Measurements from ENCODE around the gene JUNB.

The JUNB gene

DNA sequence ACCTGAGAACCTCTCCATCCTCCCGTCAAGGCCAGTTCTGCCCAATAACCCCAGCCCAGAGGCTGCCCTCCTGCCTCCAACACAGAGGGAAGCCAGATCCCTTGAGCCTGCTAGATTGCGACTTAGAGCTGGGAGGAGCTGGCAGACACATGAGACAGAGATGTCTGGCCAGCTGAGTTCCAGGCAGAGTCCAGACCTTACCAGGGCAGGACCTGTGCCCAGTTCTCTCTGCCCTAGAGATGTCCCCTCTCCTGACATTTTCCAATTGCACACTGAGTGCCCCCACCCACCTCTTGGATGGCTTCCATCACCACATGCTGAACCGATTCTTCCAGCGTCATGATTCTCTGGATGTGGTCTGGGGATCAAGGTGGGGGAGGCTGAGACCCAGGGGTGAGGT lies 19.0 kb upstream of the JUNB start:
- no peak overlapping the region for H3K4me3 ChIP-seq (ENCODE audit: low read depth, low read length)
- no peak for DNase-seq (ENCODE audit: low read depth)

DNA sequence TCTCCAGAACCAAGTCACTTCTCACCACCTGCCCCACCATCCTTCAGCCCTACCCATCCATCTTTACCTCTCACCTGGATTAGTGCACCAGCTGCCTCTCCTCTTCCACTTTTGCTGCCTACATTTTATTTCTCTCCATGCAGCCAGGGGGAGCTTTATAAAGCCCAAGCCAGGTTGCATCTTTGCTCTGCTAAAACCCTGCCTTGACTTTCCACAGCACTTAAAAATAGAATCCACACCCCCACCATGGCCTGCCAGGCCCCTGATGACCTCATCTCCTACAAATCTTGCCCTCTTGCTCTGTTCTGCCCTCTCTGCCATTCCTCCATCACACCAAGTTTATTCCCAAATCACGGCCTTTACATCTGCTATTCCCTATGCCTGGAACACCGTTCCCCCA lies 17.7 kb upstream of the JUNB start:
- no peak for DNase-seq (ENCODE audit: low read depth)
- H3K4me3 ChIP-seq (ENCODE audit: low read depth, low read length): no peak overlapping the region

DNA sequence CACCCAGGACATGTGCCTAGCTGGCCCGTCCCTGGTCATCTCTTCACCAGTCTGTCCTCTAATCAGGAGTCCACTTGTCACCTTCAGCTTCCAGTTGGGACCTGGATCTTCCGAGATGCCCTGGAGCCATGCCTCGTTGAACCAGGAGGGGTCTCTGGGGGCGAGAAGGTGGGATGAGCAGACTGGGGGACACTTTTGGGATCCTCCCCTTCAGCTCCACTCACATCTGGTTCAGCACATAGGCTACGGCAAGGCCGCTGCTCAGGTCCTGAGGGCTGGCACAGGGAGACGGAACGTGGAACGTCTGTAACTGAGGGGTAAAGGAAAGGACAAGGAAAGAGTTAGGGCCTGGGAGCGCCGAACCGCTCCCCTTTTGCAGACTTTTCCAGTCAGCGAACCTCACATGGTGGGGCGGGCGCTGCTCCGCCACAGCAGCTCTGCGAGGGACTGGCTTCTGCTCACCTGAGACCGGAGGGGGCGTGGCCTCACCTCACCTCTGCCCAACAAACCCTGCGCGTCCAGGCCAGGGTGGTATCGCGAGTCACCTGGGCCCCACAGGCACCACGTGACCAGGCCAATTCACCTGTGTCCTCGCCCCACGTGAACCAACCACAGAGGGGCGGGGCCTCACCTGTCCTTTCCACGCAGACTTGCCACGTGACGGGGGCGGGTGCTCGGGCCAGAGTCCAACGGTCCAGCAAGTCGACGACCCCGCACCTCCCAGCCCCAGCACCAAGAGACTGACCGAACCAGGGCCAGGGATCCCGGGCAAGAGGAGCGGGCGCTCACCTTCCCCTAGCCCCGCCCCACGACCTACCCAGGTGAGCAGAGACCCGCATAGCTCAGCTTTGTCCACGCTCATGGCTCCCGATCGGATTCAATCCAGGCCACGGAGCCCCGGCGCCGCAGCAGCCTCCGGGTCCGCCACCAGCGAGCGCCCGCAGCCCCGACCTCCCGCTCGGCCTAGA lies 16.4 kb upstream of the JUNB start, which contains the start of gene HOOK2:
Gene HOOK2 (minus strand): TSS at position 965 of the 968 bp plus-strand sequence. CDS start 103 bp downstream, at position 862.
- H3K4me3 ChIP-seq (ENCODE audit: low read depth, low read length): peak within 1 kb of the TSS; percentile 77
- DNase-seq (ENCODE audit: low read depth): no peak

DNA sequence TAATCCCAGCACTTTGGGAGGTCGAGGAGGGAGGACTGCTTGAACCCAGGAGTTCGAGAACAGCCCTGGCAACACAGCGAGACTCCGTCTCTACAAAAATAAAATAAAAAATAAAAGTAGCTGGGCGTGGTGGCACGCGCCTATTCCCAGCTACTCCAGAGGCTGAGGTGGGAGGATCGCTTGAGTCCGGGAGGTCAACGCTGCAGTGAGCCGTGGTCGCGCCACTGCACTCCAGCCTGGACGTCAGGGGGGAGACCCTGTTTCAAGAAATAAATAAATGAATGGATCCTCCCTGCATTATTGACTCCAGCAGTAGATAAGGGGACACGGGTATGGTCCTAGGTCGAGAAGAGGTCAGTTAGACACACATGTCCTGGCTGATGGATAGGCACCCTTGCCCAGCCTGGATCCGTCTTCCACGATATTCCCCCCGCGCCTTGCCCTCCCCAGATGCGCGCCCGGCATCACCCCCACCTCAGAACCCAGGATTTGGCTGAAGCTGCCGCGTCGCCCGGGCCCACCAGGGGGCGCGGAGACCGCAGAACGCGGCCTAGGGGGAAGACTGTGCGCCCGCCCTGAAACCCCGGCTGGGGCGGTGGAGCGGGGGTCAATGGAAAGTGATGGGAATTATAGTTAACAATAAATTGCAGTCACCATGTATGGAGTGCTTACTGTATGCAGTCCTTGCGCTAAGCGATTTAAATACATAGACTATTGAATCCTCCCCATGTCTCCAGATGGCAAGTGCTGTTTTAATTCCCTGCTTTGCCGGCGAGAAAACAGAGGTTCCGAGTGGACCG lies 13.9 kb upstream of the JUNB start:
- DNase-seq (ENCODE audit: low read depth): no peak
- H3K4me3 ChIP-seq (ENCODE audit: low read depth, low read length): peak overlapping the region; percentile 61

DNA sequence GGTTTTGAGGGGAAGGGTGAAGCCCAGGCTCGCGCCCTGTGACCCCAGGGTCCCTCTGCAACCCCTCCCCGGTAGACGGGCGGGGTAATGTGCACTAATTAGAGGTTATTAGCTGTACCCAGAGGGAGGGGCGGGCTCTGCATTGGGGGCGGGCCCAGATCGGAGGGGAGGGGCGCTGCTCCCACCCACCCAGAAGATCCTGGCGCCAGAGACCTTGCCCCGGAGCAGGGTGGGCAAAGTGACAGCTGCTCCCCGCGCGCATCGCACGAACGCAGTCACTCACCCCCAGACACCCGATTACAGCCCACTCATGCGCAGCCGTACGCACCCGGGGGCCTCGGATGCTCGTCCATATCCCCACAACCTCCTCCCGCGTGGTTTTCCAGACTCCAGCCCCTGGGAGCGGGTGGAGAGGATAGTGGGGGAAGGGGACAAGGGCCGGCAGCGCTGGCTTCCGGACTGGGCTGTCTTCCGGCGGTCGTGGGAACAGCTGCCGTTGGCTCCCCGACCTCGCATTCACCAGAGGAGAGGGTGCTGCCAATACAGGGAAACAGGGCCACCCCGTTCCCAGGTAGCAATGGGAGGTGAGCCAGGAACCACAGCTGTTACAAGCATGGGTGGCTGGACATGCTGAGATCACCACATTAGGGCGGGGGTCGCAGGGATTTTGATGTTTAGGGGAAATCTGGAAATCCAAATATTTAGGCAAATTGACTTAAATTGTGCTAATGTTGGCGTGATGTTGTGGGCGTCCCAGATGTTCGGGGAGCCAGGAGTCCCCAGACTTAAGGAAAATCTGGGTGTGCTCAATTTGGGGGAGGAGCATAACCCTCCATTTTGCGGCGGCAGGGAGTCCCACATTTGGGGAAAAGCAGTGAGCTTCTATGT lies 13.0 kb upstream of the JUNB start:
- no peak for DNase-seq (ENCODE audit: low read depth)
- peak overlapping the region; percentile 61 for H3K4me3 ChIP-seq (ENCODE audit: low read depth, low read length)

DNA sequence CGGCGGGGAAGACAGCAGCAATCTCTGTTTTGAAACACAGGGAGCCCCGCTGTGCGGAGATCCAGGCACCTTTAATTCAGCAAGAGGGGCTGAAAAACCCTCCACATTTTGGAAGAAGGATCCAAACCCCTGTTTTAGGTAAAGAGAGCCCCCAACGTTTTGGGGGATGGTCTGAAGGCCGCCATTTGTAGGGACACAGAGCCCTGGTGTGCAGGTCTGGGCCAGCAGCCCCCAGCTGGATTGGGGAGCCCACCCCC lies 12.5 kb upstream of the JUNB start:
- peak overlapping the region; percentile 61 for H3K4me3 ChIP-seq (ENCODE audit: low read depth, low read length)
- DNase-seq (ENCODE audit: low read depth): no peak

DNA sequence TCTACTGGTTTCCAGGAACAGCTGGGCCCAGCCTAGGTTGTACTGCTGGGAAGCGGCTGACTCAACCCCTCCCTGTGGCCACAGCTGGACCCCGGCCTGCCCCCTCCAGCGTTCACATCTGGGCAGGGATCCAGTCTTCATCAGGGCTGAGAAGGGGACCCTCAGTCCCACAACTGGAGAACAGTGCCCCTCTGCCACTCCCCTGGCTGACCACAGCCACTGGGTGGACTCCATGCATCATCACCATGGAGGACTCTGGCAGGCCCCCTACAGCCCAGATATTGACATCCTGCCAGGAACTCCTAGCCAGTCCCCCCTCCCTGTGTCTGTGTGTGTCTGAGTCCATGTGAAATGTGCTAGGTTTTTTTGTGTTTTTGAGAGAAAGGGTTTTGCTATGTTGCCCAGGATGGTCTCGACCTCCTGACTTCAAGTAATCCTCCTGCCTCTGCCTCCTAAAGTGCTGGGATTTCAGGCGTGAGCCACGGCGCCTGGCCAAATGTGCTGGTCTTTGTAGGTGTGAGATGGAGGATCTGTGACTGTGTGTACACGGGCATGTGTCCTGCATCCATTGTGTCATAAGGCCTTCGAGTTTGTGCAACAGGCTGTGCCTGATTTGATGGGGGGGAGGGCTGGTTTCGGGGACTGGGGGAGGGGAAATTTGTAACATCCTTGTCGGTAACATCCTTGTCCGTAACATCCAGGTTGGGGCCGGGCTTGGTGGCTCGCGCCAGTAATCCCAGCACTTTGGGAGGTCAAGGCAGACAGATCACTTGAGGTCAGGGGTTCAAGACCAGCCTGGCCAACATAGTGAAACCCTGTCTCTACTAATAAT lies 11.9 kb upstream of the JUNB start:
- peak overlapping the region; percentile 61 for H3K4me3 ChIP-seq (ENCODE audit: low read depth, low read length)
- peak; percentile 94 for DNase-seq (ENCODE audit: low read depth)

DNA sequence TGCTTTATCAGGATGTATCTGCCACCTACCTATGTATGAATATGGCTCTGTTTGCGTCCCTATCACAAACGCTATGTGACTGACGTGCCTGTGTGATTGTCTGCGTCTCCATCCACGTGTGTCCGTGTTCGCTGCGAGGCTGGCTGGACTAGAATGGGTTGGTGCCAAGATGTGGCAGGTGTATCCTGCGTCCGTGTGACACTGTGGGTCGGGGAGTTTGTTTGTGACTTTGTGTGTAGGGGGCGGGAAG lies 9.2 kb upstream of the JUNB start:
- peak overlapping the region; percentile 41 for H3K4me3 ChIP-seq (ENCODE audit: low read depth, low read length)
- no peak for DNase-seq (ENCODE audit: low read depth)

DNA sequence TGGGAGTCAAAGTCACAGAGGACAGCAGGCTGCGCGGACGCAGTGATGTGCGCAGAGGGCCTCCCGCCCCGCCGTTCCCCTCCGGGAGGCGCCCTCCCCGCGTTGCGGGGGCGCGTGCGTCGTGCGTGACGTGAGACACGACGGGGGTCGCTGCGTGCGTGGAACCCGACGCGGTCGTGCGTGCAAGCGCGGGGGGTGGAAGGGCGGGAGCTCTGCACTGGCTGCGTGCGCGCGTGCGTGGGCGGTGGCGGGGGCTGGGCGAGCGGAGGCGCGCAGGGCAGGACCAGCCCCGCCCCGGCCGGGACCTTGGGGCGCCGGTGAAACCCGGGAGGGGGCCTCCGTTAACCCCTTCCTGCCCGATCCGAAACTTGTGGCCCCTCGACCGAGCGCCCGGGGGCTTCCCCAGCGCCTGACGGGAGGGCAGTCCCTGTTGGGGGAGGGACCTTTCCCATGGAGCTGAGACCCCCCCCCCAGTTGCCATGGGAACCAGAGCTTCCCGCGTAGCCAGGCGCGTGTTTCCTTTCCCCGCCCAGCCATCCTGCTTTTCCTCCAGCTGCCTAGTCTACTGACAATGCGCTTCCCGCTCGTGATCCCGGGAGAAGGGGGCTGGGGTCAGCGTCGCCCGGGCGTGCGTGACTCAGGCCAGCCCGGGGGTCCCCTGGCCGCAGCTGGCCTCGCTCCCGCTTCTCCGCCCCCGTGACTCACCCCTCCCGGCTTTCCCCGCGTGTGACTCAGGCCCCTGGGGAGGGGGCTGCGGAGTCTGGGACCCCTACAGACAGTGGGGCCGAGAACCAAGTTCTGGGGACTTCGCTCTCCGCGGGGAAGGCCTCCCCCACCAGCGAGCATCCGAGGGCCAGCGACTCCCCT lies 8.6 kb upstream of the JUNB start:
- DNase-seq (ENCODE audit: low read depth): peak; percentile 75
- peak overlapping the region; percentile 41 for H3K4me3 ChIP-seq (ENCODE audit: low read depth, low read length)

DNA sequence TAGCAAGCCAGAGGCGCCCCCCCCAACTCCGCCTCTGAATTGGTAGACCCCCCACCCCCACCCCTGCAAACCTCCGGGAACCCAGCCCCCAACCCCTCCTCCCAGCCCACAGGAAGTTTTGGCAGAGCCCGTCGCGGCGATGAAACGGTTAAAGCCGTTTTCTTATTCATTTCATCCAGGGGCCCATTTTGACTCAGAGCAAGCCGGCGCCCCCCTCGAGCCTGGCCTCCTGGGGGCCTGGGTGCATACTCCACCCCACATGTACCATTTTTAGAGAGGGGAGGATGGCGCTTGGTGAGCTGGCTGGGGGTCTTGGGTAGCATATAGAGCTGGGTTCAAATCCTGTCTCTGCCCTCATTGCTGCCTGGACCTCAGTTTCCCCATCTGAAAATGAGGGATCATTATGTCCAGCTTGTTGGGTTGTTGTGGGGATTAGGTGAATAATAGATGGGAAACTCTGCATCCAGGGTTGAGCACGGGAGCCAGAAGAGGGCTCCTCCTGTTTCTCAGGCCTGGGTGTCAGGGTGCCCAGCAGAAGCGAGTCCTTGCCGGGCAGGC lies 7.9 kb upstream of the JUNB start:
- peak overlapping the region; percentile 41 for H3K4me3 ChIP-seq (ENCODE audit: low read depth, low read length)
- no peak for DNase-seq (ENCODE audit: low read depth)

DNA sequence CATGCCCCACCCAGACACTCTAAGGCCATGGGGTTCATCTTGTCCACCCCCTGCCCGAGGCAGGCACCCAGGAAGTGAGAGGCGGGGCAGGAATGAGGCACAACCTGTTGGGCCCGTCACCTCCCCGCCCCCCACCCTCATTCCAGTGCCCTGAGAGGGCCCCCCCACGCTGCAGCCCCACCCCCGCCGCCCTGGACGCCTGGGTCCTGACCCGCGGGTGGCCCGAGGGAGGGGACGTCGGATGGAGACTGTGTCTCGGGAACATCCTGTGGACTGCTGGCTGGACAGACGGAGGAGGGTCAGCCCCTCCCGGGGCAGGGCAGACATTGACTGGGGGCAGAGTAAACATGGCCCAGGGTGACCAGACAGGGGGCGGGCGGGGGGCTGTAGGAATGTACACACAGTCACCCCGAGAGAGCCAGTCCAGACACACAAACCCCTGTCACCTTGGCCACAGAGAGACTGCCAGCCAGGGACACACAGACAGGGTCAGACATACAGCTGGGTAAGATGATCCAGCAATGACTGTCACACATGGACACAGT lies 7.4 kb upstream of the JUNB start:
- H3K4me3 ChIP-seq (ENCODE audit: low read depth, low read length): no peak overlapping the region
- no peak for DNase-seq (ENCODE audit: low read depth)

DNA sequence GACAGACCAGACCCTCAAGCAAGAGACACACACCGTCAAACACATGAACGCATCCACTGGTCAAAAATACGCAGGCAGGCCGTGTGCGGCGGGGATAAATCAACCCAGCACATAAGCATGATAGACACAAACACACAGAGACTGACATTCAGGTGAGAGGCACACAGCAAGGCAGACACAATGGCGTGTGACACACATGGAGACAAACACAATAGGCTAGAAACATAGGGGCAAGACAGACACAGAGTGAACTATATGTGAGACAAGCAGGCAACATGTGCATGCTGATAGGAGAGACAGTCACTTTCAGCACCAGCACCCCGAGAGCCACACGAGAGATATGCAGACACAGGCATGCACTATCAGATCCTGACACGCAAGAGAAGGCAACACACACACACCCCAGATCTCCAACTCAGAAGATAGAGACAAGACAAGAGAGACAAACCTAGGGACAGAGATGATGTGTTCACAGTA lies 6.9 kb upstream of the JUNB start:
- DNase-seq (ENCODE audit: low read depth): no peak
- H3K4me3 ChIP-seq (ENCODE audit: low read depth, low read length): no peak overlapping the region

DNA sequence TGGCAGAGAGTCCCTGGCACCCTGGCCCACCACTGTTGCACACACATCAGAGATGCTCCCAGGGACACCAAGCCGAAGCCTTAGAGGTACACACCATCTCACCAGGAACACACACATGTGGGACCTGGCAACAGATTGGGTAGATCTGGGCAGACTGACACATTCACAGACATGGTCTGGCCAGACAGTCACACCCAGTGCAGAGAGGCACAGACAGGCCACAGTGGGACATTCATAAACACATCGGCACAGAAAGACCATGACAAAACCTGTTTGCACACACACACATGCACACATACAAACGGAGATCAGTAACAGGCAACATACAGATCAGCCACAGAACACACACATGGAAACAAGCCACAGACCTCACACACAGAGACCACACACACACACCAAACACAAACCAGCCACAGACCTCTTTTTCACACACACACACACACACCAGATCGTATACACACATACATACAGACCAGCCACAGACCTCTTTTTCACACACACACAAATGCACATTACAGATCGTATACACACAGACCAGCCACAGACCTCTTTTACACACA lies 6.3 kb upstream of the JUNB start:
- H3K4me3 ChIP-seq (ENCODE audit: low read depth, low read length): no peak overlapping the region
- DNase-seq (ENCODE audit: low read depth): no peak

DNA sequence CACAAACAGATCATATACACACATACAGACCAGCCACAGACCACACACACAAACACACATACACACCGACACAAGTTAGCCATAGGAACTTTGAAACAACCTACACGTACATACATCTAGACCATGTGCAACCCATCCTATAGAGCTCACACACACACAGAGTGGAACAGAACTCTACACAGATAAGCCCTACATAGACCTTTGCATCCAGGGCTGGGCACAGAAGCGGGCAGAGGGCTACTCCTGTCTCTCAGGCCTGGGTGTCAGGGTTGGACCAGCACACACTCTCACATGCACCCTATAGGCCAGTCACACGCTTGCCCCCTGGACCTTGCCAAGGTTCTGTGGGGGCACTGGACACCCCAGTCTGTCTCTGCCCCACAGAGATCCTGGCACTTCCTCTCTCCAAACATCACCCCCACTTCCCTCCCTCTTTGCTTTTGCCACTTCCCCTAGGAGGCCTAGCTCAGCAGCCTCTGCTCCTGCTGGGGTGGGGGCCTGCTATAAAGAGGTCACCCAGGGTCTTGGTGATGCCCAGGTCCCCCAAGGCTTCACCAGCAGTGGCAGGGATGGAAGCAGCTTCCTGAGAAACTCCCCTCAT lies 5.8 kb upstream of the JUNB start:
- no peak overlapping the region for H3K4me3 ChIP-seq (ENCODE audit: low read depth, low read length)
- DNase-seq (ENCODE audit: low read depth): no peak

DNA sequence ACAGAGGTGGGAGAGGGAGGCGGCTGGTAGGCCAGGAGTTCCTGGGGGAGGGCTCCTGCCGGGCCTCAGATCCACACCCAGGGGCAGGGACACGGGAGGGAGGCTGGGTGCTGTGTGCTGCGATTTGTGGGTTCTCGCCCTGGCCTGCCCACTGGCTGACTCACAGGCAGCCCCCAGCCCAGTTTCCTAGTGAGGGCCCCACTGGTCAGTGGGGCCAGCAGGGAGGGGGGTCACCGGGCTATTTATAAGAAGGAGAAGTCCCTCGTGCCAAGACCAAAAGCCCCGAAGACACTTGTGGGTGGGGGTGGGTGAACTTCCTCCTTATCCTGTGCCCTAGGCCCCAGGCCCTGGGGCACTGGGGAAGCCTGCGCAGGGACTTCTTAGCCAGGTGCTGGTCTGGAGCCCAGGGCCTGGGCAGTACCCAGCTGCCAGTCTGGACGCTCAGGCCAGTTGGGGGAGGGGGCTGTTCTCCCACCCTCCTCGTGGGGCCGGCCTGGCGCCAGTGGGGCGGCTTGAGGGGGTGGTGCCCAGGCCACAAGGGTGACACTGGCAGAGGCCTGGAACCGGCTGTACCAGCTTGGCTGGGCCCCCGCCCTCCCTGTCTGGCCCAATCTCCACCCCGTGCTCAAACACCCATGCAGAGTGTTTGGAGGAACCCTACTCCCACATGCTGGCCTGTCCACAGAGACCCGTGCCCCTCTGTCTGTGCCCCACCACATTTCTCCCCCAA lies 5.0 kb upstream of the JUNB start:
- no peak overlapping the region for H3K4me3 ChIP-seq (ENCODE audit: low read depth, low read length)
- DNase-seq (ENCODE audit: low read depth): no peak

DNA sequence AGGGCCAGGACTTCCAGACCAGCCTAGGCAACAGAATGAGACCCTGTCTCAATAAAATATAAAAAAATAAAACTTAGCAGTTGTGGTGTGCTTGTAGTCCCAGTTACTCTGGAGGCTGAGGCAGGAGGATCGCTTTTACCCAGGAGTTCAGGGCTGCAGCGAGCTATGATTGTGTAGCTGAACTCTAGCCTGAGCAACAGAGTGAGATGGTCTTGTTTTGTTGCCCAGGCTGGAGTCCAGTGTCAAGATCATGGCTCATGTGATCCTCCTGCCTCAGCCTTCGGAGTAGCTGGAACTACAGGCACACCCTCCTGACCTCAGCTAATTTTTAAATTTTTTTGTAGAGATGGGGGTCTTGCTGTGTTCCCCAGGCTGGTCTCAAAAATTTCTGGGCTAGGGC lies 4.3 kb upstream of the JUNB start:
- no peak overlapping the region for H3K4me3 ChIP-seq (ENCODE audit: low read depth, low read length)
- DNase-seq (ENCODE audit: low read depth): no peak
